Stimulated activated CD8-positive, alpha-beta memory T cell treated with anti-CD3 and anti-CD28 coated beads, Interleukin-15, amount 100 ng/mL, for 4 hours (primary cell): ENCODE results near the gene SLIT3.

Source experiments
- DNase-seq, 2 donors: peaks; one replicate each; pipeline ENCODE4 v3.0.0-alpha.2; 2020; ENCODE audit warnings: low read depth in 2 of 2

The SLIT3 gene

GRCh38 chr5:168860081-168860480 lies 440.9 kb downstream of the SLIT3 start:
- DNase-seq = no peak

GRCh38 chr5:168859471-168859870 lies 441.5 kb downstream of the SLIT3 start:
- DNase-seq = no peak

GRCh38 chr5:168858994-168859393 lies 441.9 kb downstream of the SLIT3 start:
- DNase-seq = no peak

GRCh38 chr5:168858371-168858770 lies 442.6 kb downstream of the SLIT3 start:
- DNase-seq = no peak

- DNase-seq = no peak
Measured at GRCh38 chr5:168853972-168854371, 447.0 kb downstream of the SLIT3 start.

GRCh38 chr5:168852329-168852728 lies 448.6 kb downstream of the SLIT3 start:
- DNase-seq = no peak

GRCh38 chr5:168851902-168852321 lies 449.0 kb downstream of the SLIT3 start:
- DNase-seq = no peak

GRCh38 chr5:168850683-168851082 lies 450.3 kb downstream of the SLIT3 start:
- DNase-seq = no peak

GRCh38 chr5:168848569-168848968 lies 452.4 kb downstream of the SLIT3 start:
- DNase-seq = no peak

GRCh38 chr5:168847511-168848073 lies 453.3 kb downstream of the SLIT3 start:
- no peak for DNase-seq

- DNase-seq = no peak
Measured at GRCh38 chr5:168844922-168845296, 456.0 kb downstream of the SLIT3 start.

GRCh38 chr5:168844016-168844921 lies 456.7 kb downstream of the SLIT3 start:
- DNase-seq = no peak

GRCh38 chr5:168843277-168844015 lies 457.5 kb downstream of the SLIT3 start:
- no peak for DNase-seq

- no peak for DNase-seq
Measured at GRCh38 chr5:168842571-168843205, 458.3 kb downstream of the SLIT3 start.

- no peak for DNase-seq
Measured at GRCh38 chr5:168837852-168838251, 463.1 kb downstream of the SLIT3 start.

- no peak for DNase-seq
Measured at GRCh38 chr5:168836603-168837231, 464.2 kb downstream of the SLIT3 start.

- DNase-seq = no peak
Measured at GRCh38 chr5:168833936-168834335, 467.0 kb downstream of the SLIT3 start.

- no peak for DNase-seq
Measured at GRCh38 chr5:168833383-168833782, 467.6 kb downstream of the SLIT3 start.

GRCh38 chr5:168832308-168832707 lies 468.6 kb downstream of the SLIT3 start:
- DNase-seq = no peak

- DNase-seq = no peak
Measured at GRCh38 chr5:168831383-168831782, 469.6 kb downstream of the SLIT3 start.

- no peak for DNase-seq
Measured at GRCh38 chr5:168830833-168831232, 470.1 kb downstream of the SLIT3 start.
